IMR-90 (cell line): ENCODE data around the gene ZNF468. TPM values are rescaled to one million over a fixed set of nuclear protein-coding genes. Genes with fewer than 3 reads are reported as not detected.
"Not testable (repeated sequence)": the region's sequence is repeated elsewhere in the genome, so short reads cannot be mapped to it uniquely, and the experiment has no call there.

ENCODE experiments used
- ATAC-seq: fragments of 200-7000 bp; cut with Tn5 transposase; 2 replicates; pipeline ENCODE4 v1.9.1; 2020; ENCODE audit warnings: low read depth, mild to moderate bottlenecking, moderate library complexity
- Bru-seq: library from RNA; stranded (reverse); fragments of 400-500 nt; gene quantifications from one replicate; lab custom pipeline; 2021; lab: Mats Ljungman, UMichigan
- BruChase-seq, 2 experiments: library from RNA; stranded (reverse); fragments of 400-500 nt; gene quantifications; one replicate each; lab custom pipeline; 2021; lab: Mats Ljungman, UMichigan
- BruUV-seq: library from RNA; stranded (reverse); fragments of 400-500 nt; replicated peaks from 2 replicates; lab custom pipeline; 2021; lab: Mats Ljungman, UMichigan
- CTCF ChIA-PET: fragments of 300-600 bp; formaldehyde crosslinking; extraction: SDS; loops from one replicate; lab custom pipeline; 2021; ENCODE audit warnings: antibody characterized with exemption; lab: Yijun Ruan, JAX
- POLR2A ChIA-PET: fragments of 300-600 bp; sonication (Branson Sonifier 250); formaldehyde crosslinking; loops from one replicate; lab custom pipeline; 2022; ENCODE audit warnings: antibody characterized with exemption; ENCODE audit not compliant: unreplicated experiment; lab: Charles Lee
- DNase-seq: peaks from one replicate; pipeline ENCODE4 v3.0.0; 2013
- H2AFZ ChIP-seq: replicated peaks from 2 replicates; pipeline ENCODE3; 2013; ENCODE audit warnings: low read length, mild to moderate bottlenecking; ENCODE audit not compliant: poor library complexity
- H2AK5ac ChIP-seq: 2 replicates; pipeline ENCODE4 v1.6.1; 2013; ENCODE audit warnings: low read depth, low read length, inconsistent platforms
- H2AK9ac ChIP-seq: replicated peaks from 2 replicates; pipeline ENCODE3; 2013; ENCODE audit warnings: mild to moderate bottlenecking, low read depth, low read length, moderate library complexity; ENCODE audit not compliant: poor library complexity
- H2BK120ac ChIP-seq: 2 replicates; pipeline ENCODE4 v1.6.1; 2013; ENCODE audit warnings: low read depth, low read length, inconsistent platforms
- H2BK15ac ChIP-seq: 3 replicates; pipeline ENCODE4 v1.6.1; 2013; ENCODE audit warnings: low read depth, low read length, inconsistent platforms
- H2BK20ac ChIP-seq: 2 replicates; pipeline ENCODE4 v1.6.1; 2013; ENCODE audit warnings: low read depth, mild to moderate bottlenecking, inconsistent platforms, low read length, moderate library complexity
- H2BK5ac ChIP-seq: 2 replicates; pipeline ENCODE4 v1.6.1; 2013; ENCODE audit warnings: mild to moderate bottlenecking, low read depth, low read length, inconsistent platforms; ENCODE audit not compliant: poor library complexity, severe bottlenecking
- H3K14ac ChIP-seq: replicated peaks from 2 replicates; pipeline ENCODE4 v1.6.1; 2013; ENCODE audit warnings: low read depth, low read length, inconsistent platforms
- H3K18ac ChIP-seq: 2 replicates; pipeline ENCODE4 v1.6.1; 2013; ENCODE audit warnings: low read depth, low read length, control low read depth
- H3K23ac ChIP-seq: 2 replicates; pipeline ENCODE4 v1.6.1; 2013; ENCODE audit warnings: low read depth, low read length, inconsistent platforms
- H3K27ac ChIP-seq: 2 replicates; pipeline ENCODE4 v1.5.1; 2013; ENCODE audit warnings: mild to moderate bottlenecking, control low read depth, low read length; ENCODE audit not compliant: insufficient read depth
- H3K27me3 ChIP-seq: 2 replicates; pipeline ENCODE4 v1.6.1; 2013; ENCODE audit warnings: low read length; ENCODE audit not compliant: control insufficient read depth, insufficient read depth
- H3K36me3 ChIP-seq: 2 replicates; pipeline ENCODE4 v1.6.1; 2013; ENCODE audit warnings: low read length, mixed read lengths; ENCODE audit not compliant: control insufficient read depth, insufficient read depth
- H3K4ac ChIP-seq: 2 replicates; pipeline ENCODE4 v1.6.1; 2013; ENCODE audit warnings: low read depth, low read length, inconsistent platforms
- H3K4me1 ChIP-seq: 2 replicates; pipeline ENCODE4 v1.6.1; 2013; ENCODE audit warnings: low read length, mixed read lengths; ENCODE audit not compliant: control insufficient read depth, insufficient read depth
- H3K4me2 ChIP-seq: 2 replicates; pipeline ENCODE4 v1.6.1; 2013; ENCODE audit warnings: low read depth, mild to moderate bottlenecking, control low read depth, low read length, moderate library complexity
- H3K4me3 ChIP-seq: 2 replicates; pipeline ENCODE4 v1.5.1; 2013; ENCODE audit warnings: low read depth, mild to moderate bottlenecking, control low read depth, low read length, moderate library complexity; ENCODE audit not compliant: insufficient read depth
- H3K56ac ChIP-seq: 2 replicates; pipeline ENCODE4 v1.6.1; 2013; ENCODE audit warnings: low read length, inconsistent platforms; ENCODE audit not compliant: insufficient read depth; ENCODE audit errors: extremely low read depth
- H3K79me1 ChIP-seq, 2 experiments: 2 replicates each; pipeline ENCODE4 v1.6.1; 2013; ENCODE audit warnings: low read length in 2 of 2, inconsistent platforms in 1 of 2, low read depth in 1 of 2
- H3K9ac ChIP-seq: 2 replicates; pipeline ENCODE4 v1.6.1; 2013; ENCODE audit warnings: low read depth, low read length, control low read depth
- H3K9me1 ChIP-seq: 2 replicates; pipeline ENCODE4 v1.6.1; 2013; ENCODE audit warnings: low read length, inconsistent platforms; ENCODE audit not compliant: insufficient read depth
- H3K9me3 ChIP-seq: 2 replicates; pipeline ENCODE4 v1.6.1; 2013; ENCODE audit warnings: low read length; ENCODE audit not compliant: control insufficient read depth, insufficient read depth
- H4K20me1 ChIP-seq: 2 replicates; pipeline ENCODE4 v1.6.1; 2013; ENCODE audit warnings: low read length, inconsistent platforms; ENCODE audit not compliant: insufficient read depth
- H4K5ac ChIP-seq: 2 replicates; pipeline ENCODE4 v1.6.1; 2013; ENCODE audit warnings: mild to moderate bottlenecking, low read depth, low read length, control low read depth
- H4K8ac ChIP-seq, 2 experiments: 2 replicates each; pipeline ENCODE4 v1.6.1; 2013; ENCODE audit warnings: low read depth in 2 of 2, low read length in 2 of 2, control low read depth in 1 of 2, inconsistent platforms in 1 of 2
- H4K91ac ChIP-seq: 2 replicates; pipeline ENCODE4 v1.6.1; 2013; ENCODE audit warnings: low read depth, low read length, inconsistent platforms; ENCODE audit not compliant: insufficient read depth
- MAZ ChIP-seq: IDR thresholded peaks from 2 replicates; pipeline ENCODE4 v1.6.1; 2012; ENCODE audit warnings: low read depth, mild to moderate bottlenecking, low read length, improper control_type of control experiment, moderate library complexity, borderline replicate concordance
- MXI1 ChIP-seq: IDR thresholded peaks from 2 replicates; pipeline ENCODE4 v1.6.1; 2012; ENCODE audit warnings: low read depth, mild to moderate bottlenecking, low read length, moderate library complexity, borderline replicate concordance
- WGBS, 2 experiments: methylation state at CpG; one replicate each; pipeline versions ENCODE4 v1.1.5 to v1.1.7; 2013; ENCODE audit warnings: missing lambda C conversion rate in 2 of 2; ENCODE audit not compliant: insufficient read length in 1 of 2; ENCODE audit errors: extremely low coverage in 2 of 2; 5-methylcytosine and 5-hydroxymethylcytosine counted together
- dilution Hi-C: fragments of 300-500 bp; cut with HindIII; formaldehyde crosslinking; loops from one replicate; pipeline ENCODE4 v1.14.3; 2018; ENCODE audit warnings: low sequenced_read_pairs; ENCODE audit not compliant: unreplicated experiment
- in situ Hi-C: fragments of 300-500 bp; cut with MboI; formaldehyde crosslinking; loops from 3 replicates; pipeline ENCODE4 v1.14.3; 2019; ENCODE audit warnings: low sequenced_read_pairs, inconsistent platforms, mixed read lengths
- intact Hi-C: fragments of 100-400 bp; cut with micrococcal nuclease; formaldehyde crosslinking; loops from 2 replicates; pipeline ENCODE4 v1.10.0; 2022
- long read RNA-seq: library from polyadenylated mRNA; unstranded; transcript quantifications from one replicate; pipeline ENCODE4 v2.0.0, GENCODE V29; 2021; ENCODE audit not compliant: unreplicated experiment
- polyA plus RNA-seq, 3 experiments: library from polyadenylated mRNA; depleted of rRNA; stranded (reverse); fragments of >200 nt; gene quantifications; 2 replicates each; pipeline ENCODE4 v1.2.3, GENCODE V29; 2012; ENCODE audit warnings: low replicate concordance in 1 of 3
- total RNA-seq: library from RNA; depleted of rRNA; stranded (reverse); fragments of >200 nt; gene quantifications from 2 replicates; pipeline ENCODE4 v1.2.3, GENCODE V29; 2012; rRNA removed

Gene ZNF468
- total RNA-seq = 19.2 and 20.1 TPM in 2 replicates
- polyA plus RNA-seq (2012; rRNA removed) = 3.7 and 6.2 TPM in 2 replicates
- 1.5 and 1.6 TPM in 2 replicates for polyA plus RNA-seq (2012; cell fraction: cytosol; rRNA removed)
- 1.9 and 9.5 TPM in 2 replicates for polyA plus RNA-seq (2012; cell fraction: nucleus; rRNA removed; ENCODE audit: low replicate concordance)
- percentile 59 among the genes with signal in this experiment for Bru-seq, nascent RNA
- percentile 60 among the genes with signal in this experiment for BruChase-seq, experiment 1, labeled RNA remaining after a 6-hour chase
- BruChase-seq, experiment 2, labeled RNA remaining after a 2-hour chase = percentile 72 among the genes with signal in this experiment
- long read RNA-seq, full-length matches to known transcripts = 44 of 55 reads
- long read RNA-seq, partial matches to known transcripts = 2 of 55 reads
- long read RNA-seq, other reads (novel, unspliced or antisense) = 9 of 55 reads

- H3K4me1 ChIP-seq, dilution Hi-C loops, H3K9me3 ChIP-seq, POLR2A ChIA-PET, H4K20me1 ChIP-seq, H3K27me3 ChIP-seq, BruUV-seq, H2AK5ac ChIP-seq, in situ Hi-C loops, H3K9me1 ChIP-seq, CTCF ChIA-PET: not testable (repeated sequence)
- Histone ChIP-seq H4K5ac (peak within 1 kb of the TSS; percentile 55; the same call in 1 of the 2 replicates), H3K4ac (peak within 1 kb of the TSS; percentile 24; the same call in 1 of the 2 replicates), H3K9ac (peak within 1 kb of the TSS; percentile 82), H4K8ac (peak within 1 kb of the TSS; percentile 83 to 96), H2BK20ac (peak within 1 kb of the TSS; percentile 8; the same call in 1 of the 2 replicates), H3K4me3 (peak within 1 kb of the TSS; percentile 80), H3K14ac (peak within 1 kb of the TSS; percentile 66; the same call in 1 of the 2 replicates), H2AK9ac (peak within 1 kb of the TSS; percentile 24), H3K4me2 (peak within 1 kb of the TSS; percentile 68), H3K79me1 (peaks cover 17 to 18% of the 10 kb centered on the region in 2 experiments), H3K36me3 (peaks cover 10% of the 10 kb centered on the region), H3K56ac (peak within 1 kb of the TSS; percentile 59), H2BK15ac (0 out of 3 replicates have a peak within 1 kb of the TSS, but pooled peaks have one; percentile 8), H2BK120ac (peak within 1 kb of the TSS; percentile 11; the same call in 1 of the 2 replicates), H4K91ac (peak within 1 kb of the TSS; percentile 47; the same call in 1 of the 2 replicates), H2BK5ac (peak within 1 kb of the TSS; percentile 37), H3K23ac (0 out of 2 replicates have a peak within 1 kb of the TSS, but pooled peaks have one; percentile 38), H3K18ac (peak within 1 kb of the TSS; percentile 4; the same call in 1 of the 2 replicates), H3K27ac (peak within 1 kb of the TSS; percentile 50), H2AFZ (peak within 1 kb of the TSS; percentile 85)
- DNase-seq (peak; percentile 44), ATAC-seq (peak; percentile 98)
- WGBS, 2 experiments = 6% methylated on average over 6 of the region's 43 CpGs; no CpG with 5 or more reads in 1 of the 2 experiments
- TF ChIP-seq MAZ = 0 out of 2 replicates have a peak, but pooled peaks have one; percentile 9
- TF ChIP-seq MXI1 = peak; percentile 51; the same call in 1 of the 2 replicates
- intact Hi-C loops = loop anchor here (1.0 to 2.0 kb wide), 2 partner anchors 85 to 105 kb away; partner anchors contain the start of gene ZNF816
Observed at GRCh38 chr19:52857378-52858191, at the start of gene ZNF468. TSS of gene ZNF468 (minus strand) at chr19:52857619. CDS start at chr19:52854272, 3,347 bp downstream.
